Endometrial microvascular endothelial cells (primary cell): ENCODE results near the gene DIDO1. TPM values are rescaled to one million over a fixed set of nuclear protein-coding genes. Genes with fewer than 3 reads are reported as not detected.
"Not testable (repeated sequence)": the region's sequence is repeated elsewhere in the genome, so short reads cannot be mapped to it uniquely, and the experiment has no call there.

Experiments used
- in situ Hi-C: cut with HindIII; loops from 2 replicates; pipeline ENCODE4 v1.10.0; 2017; ENCODE audit warnings: low sequenced_read_pairs, low pct_unique_long_range_greater_than_20kb; ENCODE audit errors: inconsistent ontology term
- total RNA-seq: library from RNA; depleted of rRNA; stranded (reverse); fragments of >200 nt; gene quantifications from one replicate; pipeline ENCODE4 v1.2.3, GENCODE V29; 2015; ENCODE audit errors: inconsistent ontology term

Gene DIDO1
- total RNA-seq, 1 donor from 2014 or later = 32.4 TPM

GRCh38 chr20:62963614-62964397, 37.5 kb upstream of the DIDO1 start:
- in situ Hi-C loops = no loop called here

GRCh38 chr20:62962891-62963613, 36.7 kb upstream of the DIDO1 start:
- in situ Hi-C loops = no loop called here

DNA sequence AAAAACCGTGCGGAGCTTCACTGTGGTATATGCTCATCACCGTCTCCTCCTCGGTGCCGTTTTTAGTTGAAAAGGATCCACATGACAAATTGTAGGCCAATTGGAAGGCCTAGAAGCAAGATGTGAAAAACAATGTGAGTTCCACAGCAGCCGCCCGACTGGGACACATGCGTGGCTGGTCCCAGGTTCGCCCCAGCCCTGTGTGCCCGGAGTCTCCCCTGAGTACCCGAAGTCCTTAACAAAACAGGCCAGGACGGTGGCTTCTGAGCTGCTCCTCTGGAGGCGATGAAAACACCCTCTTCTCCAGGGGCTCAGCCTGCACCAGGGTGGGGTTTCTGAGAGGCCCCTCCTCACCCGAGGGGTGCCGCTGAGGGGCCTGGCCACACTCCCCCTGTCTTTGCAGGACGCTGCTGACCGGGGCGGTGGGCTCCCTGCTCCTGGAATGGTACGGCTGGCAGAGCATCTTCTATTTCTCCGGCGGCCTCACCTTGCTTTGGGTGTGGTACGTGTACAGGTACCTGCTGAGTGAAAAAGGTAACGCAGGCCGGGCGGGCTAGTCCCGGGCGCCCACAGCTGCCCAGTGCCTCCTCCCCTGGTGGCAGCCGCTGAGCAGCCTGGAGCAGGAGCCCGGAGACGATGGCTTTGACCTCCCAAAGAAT, 36.0 kb upstream of the DIDO1 start:
- in situ Hi-C loops = no loop called here

GRCh38 chr20:62961799-62962198, 35.5 kb upstream of the DIDO1 start:
- in situ Hi-C loops = no loop called here

- in situ Hi-C loops = no loop called here
These were observed 35.0 kb upstream of the DIDO1 start for GRCh38 chr20:62961310-62961783.

DNA sequence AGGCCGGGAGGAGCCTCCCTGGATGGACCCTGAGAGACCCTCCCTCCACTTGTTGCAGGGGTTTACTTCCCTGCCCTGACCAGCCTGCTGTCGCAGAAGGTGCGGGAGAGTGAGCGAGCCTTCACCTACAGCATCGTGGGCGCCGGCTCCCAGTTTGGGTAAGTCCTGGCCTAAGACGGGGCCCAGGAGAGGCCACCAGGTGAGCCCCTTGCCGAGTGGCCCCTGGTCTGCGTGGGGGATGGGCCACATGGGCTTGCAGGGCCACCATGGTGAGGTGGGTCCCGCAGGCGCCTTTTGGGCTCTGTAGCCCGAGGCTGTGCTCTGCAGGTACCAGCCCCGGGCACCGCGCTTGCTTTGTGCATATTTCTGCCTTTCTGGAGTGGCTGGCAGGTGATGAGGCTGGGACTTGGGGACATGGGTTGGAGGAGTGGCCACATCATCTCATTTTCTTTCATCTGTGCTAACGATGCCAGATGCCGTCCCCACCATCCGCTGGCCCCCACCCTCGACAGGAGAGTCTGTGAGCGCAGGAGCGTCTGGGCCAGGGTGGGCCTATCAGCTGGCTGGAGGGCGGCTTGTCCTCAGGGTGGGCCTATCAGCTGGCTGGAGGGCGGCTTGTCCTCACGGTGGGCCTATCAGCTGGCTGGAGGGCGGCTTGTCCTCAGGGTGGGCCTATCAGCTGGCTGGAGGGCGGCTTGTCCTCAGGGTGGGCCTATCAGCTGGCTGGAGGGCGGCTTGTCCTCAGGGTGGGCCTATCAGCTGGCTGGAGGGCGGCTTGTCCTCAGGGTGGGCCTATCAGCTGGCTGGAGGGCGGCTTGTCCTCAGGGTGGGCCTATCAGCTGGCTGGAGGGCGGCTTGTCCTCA, 34.4 kb upstream of the DIDO1 start:
- in situ Hi-C loops = not testable (repeated sequence)

DNA sequence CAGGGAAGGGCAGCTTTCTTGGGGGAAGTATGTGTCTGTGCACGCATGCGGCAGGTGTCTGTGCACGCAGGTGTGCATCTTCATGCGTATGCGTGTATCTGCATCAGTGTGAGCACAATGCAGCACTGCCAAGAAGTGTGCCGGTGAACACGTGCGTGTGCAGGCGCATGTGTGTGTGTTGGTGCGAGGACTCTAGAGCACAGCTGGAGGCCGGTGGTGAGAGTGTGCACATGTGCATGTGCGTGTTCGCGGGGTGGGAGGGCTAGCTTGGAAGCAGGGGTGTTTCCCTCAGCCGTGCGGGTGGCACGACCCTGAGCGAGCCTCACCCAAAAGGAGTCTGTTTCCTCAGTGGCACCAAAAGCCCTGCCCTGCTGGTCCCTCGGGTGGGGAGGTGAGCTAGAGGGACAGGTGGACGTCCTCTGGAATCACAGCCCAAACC, 33.7 kb upstream of the DIDO1 start:
- in situ Hi-C loops = no loop called here

GRCh38 chr20:62959101-62959971, 33.0 kb upstream of the DIDO1 start:
- in situ Hi-C loops = no loop called here

DNA sequence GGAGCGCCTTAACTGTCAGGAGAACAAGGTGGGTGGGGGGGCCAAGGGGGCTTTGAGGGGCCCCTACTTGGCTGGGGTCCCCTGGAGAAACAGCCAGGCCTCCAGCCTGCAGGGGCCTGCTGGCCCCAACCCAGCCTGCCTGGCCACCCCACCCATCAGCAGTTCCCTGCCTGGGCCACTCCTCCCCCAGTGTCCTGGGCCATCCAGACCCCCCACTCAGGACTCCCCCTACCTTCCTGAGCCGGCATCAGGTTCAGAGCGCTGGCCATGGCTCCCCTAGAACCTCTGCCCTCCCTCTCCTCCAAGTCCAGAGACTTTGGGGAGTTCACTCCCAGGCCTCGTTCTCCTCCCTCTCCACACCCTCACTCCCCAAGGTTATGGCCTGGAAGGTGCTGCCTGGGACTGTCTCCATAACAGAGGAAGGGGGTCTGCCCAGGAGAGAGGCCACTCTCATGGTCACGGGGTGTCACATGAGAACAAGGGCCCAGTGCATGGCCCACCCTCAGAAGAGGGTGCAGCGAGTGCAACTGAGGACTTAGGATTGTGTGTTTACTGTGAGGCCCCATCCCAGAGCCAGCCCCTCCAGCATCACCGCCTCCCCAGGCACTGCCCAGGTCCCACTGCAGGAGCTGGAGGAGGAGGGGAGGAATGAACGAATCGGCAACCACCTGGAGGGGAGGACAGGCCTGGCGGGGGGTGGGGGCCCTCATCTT, 32.2 kb upstream of the DIDO1 start:
- in situ Hi-C loops = no loop called here

GRCh38 chr20:62957136-62958117, 31.1 kb upstream of the DIDO1 start:
- in situ Hi-C loops = no loop called here

- in situ Hi-C loops = no loop called here
These were observed 30.3 kb upstream of the DIDO1 start for GRCh38 chr20:62956387-62957135.

- in situ Hi-C loops = no loop called here
These were observed 29.4 kb upstream of the DIDO1 start for GRCh38 chr20:62955519-62956386.

DNA sequence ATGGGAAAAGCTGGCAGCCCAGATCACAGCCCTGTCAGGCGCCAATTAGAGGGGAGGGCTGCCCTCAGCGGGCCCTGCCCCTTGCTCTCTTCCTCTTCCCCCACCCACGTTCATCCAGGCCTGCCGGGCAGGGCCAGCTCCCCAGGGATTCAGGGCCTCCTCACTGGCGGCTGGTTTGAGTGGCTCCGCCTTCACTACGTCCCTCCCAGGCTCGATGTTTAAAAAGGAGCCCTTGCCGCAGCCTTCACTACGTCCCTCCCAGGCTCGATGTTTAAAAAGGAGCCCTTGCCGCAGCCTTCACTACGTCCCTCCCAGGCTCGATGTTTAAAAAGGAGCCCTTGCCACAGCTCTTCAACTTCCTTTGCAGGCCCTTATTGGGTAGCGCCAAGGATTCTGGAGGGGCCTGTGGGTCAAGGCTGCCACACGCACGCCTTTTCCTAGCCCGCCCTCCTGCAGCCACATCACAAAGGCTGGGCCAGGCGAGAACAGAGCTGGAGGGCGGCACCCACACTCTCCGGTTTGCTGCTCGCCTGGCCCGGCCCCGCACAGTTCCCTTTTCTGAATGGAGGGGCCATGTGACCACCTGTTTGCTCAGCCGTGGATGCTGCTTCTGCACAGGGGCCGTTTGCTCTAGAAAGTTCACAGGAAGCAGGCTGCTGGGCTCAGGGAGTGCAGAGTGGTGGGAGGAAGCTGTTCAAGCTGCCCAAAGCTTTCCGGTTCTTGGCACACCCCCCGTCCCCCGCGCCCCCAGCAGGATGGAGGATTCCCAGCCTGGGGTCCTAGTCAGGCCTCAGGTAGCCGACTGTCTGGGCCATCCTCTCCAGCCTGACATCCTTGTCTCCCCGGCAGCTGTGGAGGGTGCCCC, 27.8 kb upstream of the DIDO1 start:
- in situ Hi-C loops = no loop called here
